ENCODE data around the gene NR3C2. TPM values are rescaled to one million over a fixed set of nuclear protein-coding genes. Genes with fewer than 3 reads are reported as not detected.

The NR3C2 gene
- polyA plus RNA-seq, 2 donors: 0.57 to 0.67 TPM

DNA sequence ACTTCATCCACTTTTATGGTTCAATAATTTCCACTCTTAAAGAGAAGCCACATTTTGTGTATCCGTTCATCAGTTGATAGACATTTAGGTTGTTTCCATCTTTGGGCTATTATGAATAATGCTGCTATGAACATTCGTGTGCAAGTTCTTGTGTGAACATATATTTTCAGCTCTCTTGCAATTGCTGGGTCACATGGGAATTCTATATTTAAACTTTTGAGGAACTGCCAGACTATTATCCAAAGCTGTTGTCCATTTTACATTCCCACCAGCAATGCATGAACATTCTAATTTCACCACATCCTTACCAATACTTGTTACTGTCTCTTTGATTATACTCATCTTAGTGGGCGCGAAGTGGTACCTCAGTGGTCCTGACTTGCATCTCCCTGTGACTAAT is 61.9 kb downstream of the NR3C2 start:
- Histone ChIP-seq H3K9me3 (ENCODE audit: control insufficient read depth in 2 of 2, insufficient read depth in 1 of 2, low read depth in 1 of 2, low read length in 1 of 2) (no peaks in the 10 kb centered on the region), H3K27me3 (ENCODE audit: control insufficient read depth in 1 of 2, insufficient read depth in 2 of 2, low read length in 2 of 2) (no peaks in the 10 kb centered on the region), H3K4me3 (ENCODE audit: low read depth in 1 of 2, low read length in 2 of 2) (no peak overlapping the region), H3K36me3 (ENCODE audit: control insufficient read depth in 2 of 2, insufficient read depth in 2 of 2, low read length in 1 of 2) (no peaks in the 10 kb centered on the region), H3K27ac (ENCODE audit: low read depth in 2 of 2, low read length in 1 of 2) (no peak overlapping the region), H3K4me1 (ENCODE audit: control insufficient read depth in 2 of 2, insufficient read depth in 2 of 2, low read length in 1 of 2) (no peaks in the 10 kb centered on the region)
- 89 to 90% methylated on average over 4 of the region's 4 CpGs for WGBS, 2 donors

DNA sequence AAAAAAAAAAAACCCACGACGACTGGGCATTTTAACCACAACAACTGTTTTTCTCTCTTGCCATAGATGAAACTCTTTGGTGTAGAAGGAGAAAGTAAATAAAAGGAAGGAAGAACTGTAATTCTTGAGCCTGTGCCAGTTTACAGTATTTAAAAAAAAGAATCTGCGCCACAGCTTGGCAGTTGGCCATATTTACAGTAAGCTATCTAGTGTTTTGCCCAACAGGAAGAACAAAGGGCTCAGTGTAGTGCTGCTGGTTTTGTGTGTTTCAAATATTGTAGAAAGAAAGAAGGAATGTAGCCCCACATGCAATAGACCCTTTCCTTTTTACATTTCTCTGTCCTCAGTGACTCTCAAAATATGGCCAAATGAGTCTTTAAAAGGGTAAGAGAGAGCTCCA is 66.1 kb downstream of the NR3C2 start:
- no peaks in the 10 kb centered on the region for H3K4me1 ChIP-seq (ENCODE audit: control insufficient read depth in 2 of 2, insufficient read depth in 2 of 2, low read length in 1 of 2)
- 3 to 5% methylated on average over 3 of the region's 3 CpGs for WGBS, 2 donors
- no peaks in the 10 kb centered on the region for H3K27me3 ChIP-seq (ENCODE audit: control insufficient read depth in 1 of 2, insufficient read depth in 2 of 2, low read length in 2 of 2)
- H3K36me3 ChIP-seq (ENCODE audit: control insufficient read depth in 2 of 2, insufficient read depth in 2 of 2, low read length in 1 of 2): no peaks in the 10 kb centered on the region
- no peak overlapping the region for H3K27ac ChIP-seq (ENCODE audit: low read depth in 2 of 2, low read length in 1 of 2)
- peak overlapping the region in 1 of 2 donors; percentile 46 for H3K4me3 ChIP-seq (ENCODE audit: low read depth in 1 of 2, low read length in 2 of 2)
- H3K9me3 ChIP-seq (ENCODE audit: control insufficient read depth in 2 of 2, insufficient read depth in 1 of 2, low read depth in 1 of 2, low read length in 1 of 2): no peaks in the 10 kb centered on the region

DNA sequence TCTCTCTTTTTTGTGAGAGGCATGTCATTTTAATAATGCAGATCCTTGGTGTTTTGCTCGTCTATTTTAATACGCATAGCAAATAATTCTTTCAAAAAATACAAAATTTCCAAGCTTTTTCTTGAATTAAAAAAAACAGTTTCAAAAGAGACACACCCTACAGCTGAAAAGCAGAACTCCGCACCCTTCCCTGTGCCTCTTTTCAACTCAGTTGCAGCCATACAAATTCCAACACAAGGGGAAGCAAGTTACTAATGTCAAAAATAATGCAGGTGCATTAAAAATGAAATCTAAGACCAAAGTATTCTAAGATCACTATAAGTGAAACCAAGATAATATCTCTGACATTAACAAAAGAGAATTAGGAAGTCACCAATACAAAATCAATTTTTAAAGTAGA is 66.6 kb downstream of the NR3C2 start:
- Histone ChIP-seq H3K27me3 (ENCODE audit: control insufficient read depth in 1 of 2, insufficient read depth in 2 of 2, low read length in 2 of 2) (no peaks in the 10 kb centered on the region), H3K4me3 (ENCODE audit: low read depth in 1 of 2, low read length in 2 of 2) (no peak overlapping the region), H3K36me3 (ENCODE audit: control insufficient read depth in 2 of 2, insufficient read depth in 2 of 2, low read length in 1 of 2) (no peaks in the 10 kb centered on the region), H3K4me1 (ENCODE audit: control insufficient read depth in 2 of 2, insufficient read depth in 2 of 2, low read length in 1 of 2) (no peaks in the 10 kb centered on the region), H3K27ac (ENCODE audit: low read depth in 2 of 2, low read length in 1 of 2) (no peak overlapping the region), H3K9me3 (ENCODE audit: control insufficient read depth in 2 of 2, insufficient read depth in 1 of 2, low read depth in 1 of 2, low read length in 1 of 2) (no peaks in the 10 kb centered on the region)
- WGBS, 2 donors: 60 to 65% methylated on average over 3 of the region's 3 CpGs

DNA sequence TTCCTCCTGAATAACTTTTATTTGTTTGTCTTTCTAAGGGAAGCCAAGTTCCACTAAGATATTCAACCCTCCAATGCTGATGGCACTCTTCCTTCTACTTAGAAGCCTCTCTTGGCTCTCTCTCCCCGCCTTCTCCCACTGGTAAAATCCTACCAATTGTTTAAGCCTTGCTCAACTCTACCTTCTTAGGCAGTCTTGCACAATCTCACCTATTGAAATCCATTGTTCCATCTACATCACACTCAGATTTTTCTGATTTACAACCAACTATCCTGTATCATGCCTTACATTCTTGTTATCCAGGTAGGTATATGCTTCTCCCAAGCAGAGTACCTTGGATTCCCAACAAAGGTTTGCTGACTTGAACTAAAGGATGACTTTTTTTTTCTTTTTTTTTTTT is 69.1 kb downstream of the NR3C2 start:
- Histone ChIP-seq H3K36me3 (ENCODE audit: control insufficient read depth in 2 of 2, insufficient read depth in 2 of 2, low read length in 1 of 2) (no peaks in the 10 kb centered on the region), H3K9me3 (ENCODE audit: control insufficient read depth in 2 of 2, insufficient read depth in 1 of 2, low read depth in 1 of 2, low read length in 1 of 2) (no peaks in the 10 kb centered on the region), H3K4me1 (ENCODE audit: control insufficient read depth in 2 of 2, insufficient read depth in 2 of 2, low read length in 1 of 2) (no peaks in the 10 kb centered on the region), H3K27ac (ENCODE audit: low read depth in 2 of 2, low read length in 1 of 2) (no peak overlapping the region), H3K4me3 (ENCODE audit: low read depth in 1 of 2, low read length in 2 of 2) (no peak overlapping the region), H3K27me3 (ENCODE audit: control insufficient read depth in 1 of 2, insufficient read depth in 2 of 2, low read length in 2 of 2) (no peaks in the 10 kb centered on the region)
- 48 to 52% methylated on average over 1 of the region's 1 CpG for WGBS, 2 donors

DNA sequence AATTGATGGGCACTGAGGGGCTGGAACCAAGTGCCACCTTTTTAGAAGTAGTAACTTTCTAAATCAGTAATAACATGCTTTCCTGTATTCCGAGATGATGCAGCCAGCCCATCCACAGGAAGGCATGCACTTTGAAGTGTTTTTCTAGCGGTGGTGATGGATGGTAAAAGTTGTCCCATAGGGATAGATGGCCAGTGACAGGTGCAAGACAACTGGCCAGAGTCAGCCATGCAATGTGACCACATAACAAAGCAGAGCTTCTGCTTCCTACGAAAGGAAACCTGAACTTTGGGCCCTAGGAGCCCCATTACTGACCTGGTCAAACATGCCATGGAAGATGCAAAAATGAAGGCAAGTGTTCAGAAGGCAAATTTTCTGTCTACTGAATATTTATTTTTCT is 72.3 kb downstream of the NR3C2 start:
- WGBS, 2 donors: 84 to 92% methylated on average over 3 of the region's 3 CpGs
- H3K4me1 ChIP-seq (ENCODE audit: control insufficient read depth in 2 of 2, insufficient read depth in 2 of 2, low read length in 1 of 2): no peaks in the 10 kb centered on the region
- no peak overlapping the region for H3K27ac ChIP-seq (ENCODE audit: low read depth in 2 of 2, low read length in 1 of 2)
- no peaks in the 10 kb centered on the region for H3K9me3 ChIP-seq (ENCODE audit: control insufficient read depth in 2 of 2, insufficient read depth in 1 of 2, low read depth in 1 of 2, low read length in 1 of 2)
- H3K4me3 ChIP-seq (ENCODE audit: low read depth in 1 of 2, low read length in 2 of 2): no peak overlapping the region
- no peaks in the 10 kb centered on the region for H3K27me3 ChIP-seq (ENCODE audit: control insufficient read depth in 1 of 2, insufficient read depth in 2 of 2, low read length in 2 of 2)
- no peaks in the 10 kb centered on the region for H3K36me3 ChIP-seq (ENCODE audit: control insufficient read depth in 2 of 2, insufficient read depth in 2 of 2, low read length in 1 of 2)

DNA sequence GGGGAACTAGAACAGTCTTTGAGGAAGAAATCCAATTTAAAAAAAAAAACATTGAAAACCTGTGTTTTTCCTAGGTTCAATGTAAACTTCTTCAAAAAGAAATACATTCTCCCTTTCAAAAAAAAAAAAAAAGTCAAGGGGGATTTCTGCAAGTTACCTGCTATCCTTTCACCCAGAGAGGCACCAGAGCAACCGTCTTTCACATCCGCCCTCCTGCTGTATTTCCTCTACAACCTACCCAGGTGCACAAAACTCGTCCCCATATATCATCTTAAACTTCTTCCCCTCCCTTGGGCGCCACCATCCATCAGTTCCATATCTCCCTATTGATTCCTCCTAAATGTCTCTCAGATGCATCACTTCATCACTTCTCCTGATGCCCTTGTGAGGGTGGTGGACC is 74.5 kb downstream of the NR3C2 start:
- Histone ChIP-seq H3K4me3 (ENCODE audit: low read depth in 1 of 2, low read length in 2 of 2) (no peak overlapping the region), H3K27ac (ENCODE audit: low read depth in 2 of 2, low read length in 1 of 2) (no peak overlapping the region), H3K27me3 (ENCODE audit: control insufficient read depth in 1 of 2, insufficient read depth in 2 of 2, low read length in 2 of 2) (no peaks in the 10 kb centered on the region), H3K4me1 (ENCODE audit: control insufficient read depth in 2 of 2, insufficient read depth in 2 of 2, low read length in 1 of 2) (no peaks in the 10 kb centered on the region), H3K9me3 (ENCODE audit: control insufficient read depth in 2 of 2, insufficient read depth in 1 of 2, low read depth in 1 of 2, low read length in 1 of 2) (no peaks in the 10 kb centered on the region), H3K36me3 (ENCODE audit: control insufficient read depth in 2 of 2, insufficient read depth in 2 of 2, low read length in 1 of 2) (no peaks in the 10 kb centered on the region)
- 92 to 95% methylated on average over 4 of the region's 4 CpGs for WGBS, 2 donors

DNA sequence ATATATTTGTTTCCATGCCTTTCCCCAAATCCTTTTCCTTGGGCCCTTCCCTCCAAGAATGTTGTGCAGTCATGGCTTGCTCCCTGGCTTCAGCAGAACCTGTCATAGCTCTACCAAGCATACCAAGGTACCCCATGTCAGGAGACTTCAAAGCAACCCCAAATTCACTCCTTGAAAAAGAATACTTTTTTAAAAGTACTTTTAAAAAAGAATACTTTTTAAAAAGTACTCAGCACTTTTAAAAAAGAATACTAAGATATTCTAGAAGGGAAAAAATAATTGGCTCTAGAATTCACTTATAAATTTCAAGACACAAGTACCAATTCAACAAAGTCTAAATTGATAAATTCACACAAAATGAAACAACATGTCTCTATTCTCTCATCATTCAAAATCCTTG is 76.0 kb downstream of the NR3C2 start:
- Histone ChIP-seq H3K27me3 (ENCODE audit: control insufficient read depth in 1 of 2, insufficient read depth in 2 of 2, low read length in 2 of 2) (no peaks in the 10 kb centered on the region), H3K9me3 (ENCODE audit: control insufficient read depth in 2 of 2, insufficient read depth in 1 of 2, low read depth in 1 of 2, low read length in 1 of 2) (no peaks in the 10 kb centered on the region), H3K27ac (ENCODE audit: low read depth in 2 of 2, low read length in 1 of 2) (no peak overlapping the region), H3K36me3 (ENCODE audit: control insufficient read depth in 2 of 2, insufficient read depth in 2 of 2, low read length in 1 of 2) (no peaks in the 10 kb centered on the region), H3K4me3 (ENCODE audit: low read depth in 1 of 2, low read length in 2 of 2) (no peak overlapping the region), H3K4me1 (ENCODE audit: control insufficient read depth in 2 of 2, insufficient read depth in 2 of 2, low read length in 1 of 2) (no peaks in the 10 kb centered on the region)

DNA sequence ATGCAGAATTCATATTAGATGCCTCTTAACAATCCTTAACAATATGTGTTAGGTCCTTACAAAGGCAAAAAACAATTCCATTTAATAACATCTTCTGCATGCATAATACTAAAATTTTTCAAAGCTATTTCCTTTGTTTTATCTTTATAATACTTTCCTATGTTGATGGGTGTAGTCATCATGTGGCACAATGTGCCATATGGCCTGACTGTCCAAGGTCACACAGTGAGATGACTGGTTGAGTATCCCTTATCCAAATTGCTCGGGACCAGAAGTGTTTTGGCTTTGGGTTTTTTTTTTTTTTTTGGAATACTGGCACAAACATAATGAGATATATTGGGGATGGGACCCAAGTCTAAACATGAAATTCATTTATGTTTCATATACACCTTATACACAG is 77.7 kb downstream of the NR3C2 start:
- Histone ChIP-seq H3K4me1 (ENCODE audit: control insufficient read depth in 2 of 2, insufficient read depth in 2 of 2, low read length in 1 of 2) (no peaks in the 10 kb centered on the region), H3K27me3 (ENCODE audit: control insufficient read depth in 1 of 2, insufficient read depth in 2 of 2, low read length in 2 of 2) (no peaks in the 10 kb centered on the region), H3K9me3 (ENCODE audit: control insufficient read depth in 2 of 2, insufficient read depth in 1 of 2, low read depth in 1 of 2, low read length in 1 of 2) (no peaks in the 10 kb centered on the region), H3K4me3 (ENCODE audit: low read depth in 1 of 2, low read length in 2 of 2) (no peak overlapping the region), H3K27ac (ENCODE audit: low read depth in 2 of 2, low read length in 1 of 2) (no peak overlapping the region), H3K36me3 (ENCODE audit: control insufficient read depth in 2 of 2, insufficient read depth in 2 of 2, low read length in 1 of 2) (no peaks in the 10 kb centered on the region)
- 64 to 85% methylated on average over 1 of the region's 1 CpG for WGBS, 2 donors

DNA sequence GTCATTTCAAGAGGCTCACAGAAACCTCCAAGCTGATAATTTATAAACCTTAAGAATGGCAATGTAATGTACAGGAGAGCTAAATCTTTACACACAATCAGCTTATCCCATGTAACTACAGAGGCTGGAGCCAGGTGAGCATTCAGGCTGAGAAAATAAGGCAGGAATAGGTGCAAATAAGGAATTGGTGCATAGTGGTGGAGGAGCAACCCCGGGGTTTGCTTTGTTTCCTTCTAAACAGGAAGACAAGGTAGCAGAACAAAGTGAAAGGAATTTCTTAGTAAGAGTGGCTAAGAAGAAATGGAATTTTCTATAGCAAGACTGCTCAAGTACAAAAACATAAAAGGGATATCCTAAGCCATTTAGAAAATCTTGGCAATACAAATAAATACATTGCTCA is 82.4 kb downstream of the NR3C2 start:
- Histone ChIP-seq H3K4me3 (ENCODE audit: low read depth in 1 of 2, low read length in 2 of 2) (no peak overlapping the region), H3K36me3 (ENCODE audit: control insufficient read depth in 2 of 2, insufficient read depth in 2 of 2, low read length in 1 of 2) (no peaks in the 10 kb centered on the region), H3K27me3 (ENCODE audit: control insufficient read depth in 1 of 2, insufficient read depth in 2 of 2, low read length in 2 of 2) (no peaks in the 10 kb centered on the region), H3K27ac (ENCODE audit: low read depth in 2 of 2, low read length in 1 of 2) (no peak overlapping the region), H3K4me1 (ENCODE audit: control insufficient read depth in 2 of 2, insufficient read depth in 2 of 2, low read length in 1 of 2) (no peaks in the 10 kb centered on the region), H3K9me3 (ENCODE audit: control insufficient read depth in 2 of 2, insufficient read depth in 1 of 2, low read depth in 1 of 2, low read length in 1 of 2) (no peaks in the 10 kb centered on the region)
- 41 to 44% methylated on average over 1 of the region's 1 CpG for WGBS, 2 donors

DNA sequence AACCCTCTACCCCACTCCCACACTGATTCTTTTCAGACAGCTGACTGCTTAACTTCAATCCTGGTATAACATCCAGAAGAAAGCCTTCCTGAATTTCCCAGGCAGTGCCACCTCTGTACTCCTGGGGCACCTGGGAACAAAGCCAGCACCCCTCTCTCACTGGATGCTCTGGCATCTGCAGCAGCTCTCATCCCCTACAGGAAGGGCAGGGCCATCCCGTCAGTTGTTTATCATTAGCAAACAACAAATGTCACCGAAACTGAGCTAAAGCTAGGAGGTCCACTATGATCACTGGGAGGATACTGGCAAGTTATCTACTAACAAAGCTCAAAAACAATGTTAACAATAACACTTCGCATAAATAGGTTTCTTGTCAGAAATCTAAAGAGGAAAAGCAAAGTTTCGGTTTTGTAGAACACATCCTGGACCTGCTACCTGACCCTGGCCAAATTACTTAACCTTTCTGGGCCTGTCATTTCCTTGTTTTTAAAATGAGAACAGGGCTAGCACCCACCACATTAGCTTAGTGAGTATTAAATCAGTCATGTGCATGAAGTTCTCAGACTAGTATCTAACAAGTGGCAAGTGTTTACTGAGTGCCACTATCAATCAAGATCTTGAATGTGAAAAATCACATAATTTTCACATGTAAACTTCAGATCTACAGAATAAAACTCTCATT is 86.6 kb downstream of the NR3C2 start:
- no peak overlapping the region for H3K27ac ChIP-seq (ENCODE audit: low read depth in 2 of 2, low read length in 1 of 2)
- no peaks in the 10 kb centered on the region for H3K27me3 ChIP-seq (ENCODE audit: control insufficient read depth in 1 of 2, insufficient read depth in 2 of 2, low read length in 2 of 2)
- H3K4me3 ChIP-seq (ENCODE audit: low read depth in 1 of 2, low read length in 2 of 2): no peak overlapping the region
- no peaks in the 10 kb centered on the region for H3K4me1 ChIP-seq (ENCODE audit: control insufficient read depth in 2 of 2, insufficient read depth in 2 of 2, low read length in 1 of 2)
- WGBS, 2 donors: 45 to 53% methylated on average over 4 of the region's 4 CpGs
- no peaks in the 10 kb centered on the region for H3K36me3 ChIP-seq (ENCODE audit: control insufficient read depth in 2 of 2, insufficient read depth in 2 of 2, low read length in 1 of 2)
- no peaks in the 10 kb centered on the region for H3K9me3 ChIP-seq (ENCODE audit: control insufficient read depth in 2 of 2, insufficient read depth in 1 of 2, low read depth in 1 of 2, low read length in 1 of 2)
